Renal cortex interstitium (tissue), 11 donors: ENCODE data around the gene MAPKAP1. TPM values are rescaled to one million over a fixed set of nuclear protein-coding genes. Genes with fewer than 3 reads are reported as not detected.

Experiments used
- DNase-seq, 11 donors: peaks; one replicate each; pipeline ENCODE4 v3.0.0-alpha.2; 2013; ENCODE audit warnings: low read depth in 9 of 11, low spot score in 4 of 11; ENCODE audit errors: extremely low read depth in 1 of 11
- polyA plus RNA-seq, 3 donors: library from polyadenylated mRNA; unstranded; fragments of 120-200 nt; gene quantifications; one replicate each; pipeline ENCODE4 v1.2.1, GENCODE V29; 2013; ENCODE audit not compliant: insufficient read length in 3 of 3

The MAPKAP1 gene
- polyA plus RNA-seq, 3 donors: 65.3 to 77.1 (median 71.6) TPM

DNA sequence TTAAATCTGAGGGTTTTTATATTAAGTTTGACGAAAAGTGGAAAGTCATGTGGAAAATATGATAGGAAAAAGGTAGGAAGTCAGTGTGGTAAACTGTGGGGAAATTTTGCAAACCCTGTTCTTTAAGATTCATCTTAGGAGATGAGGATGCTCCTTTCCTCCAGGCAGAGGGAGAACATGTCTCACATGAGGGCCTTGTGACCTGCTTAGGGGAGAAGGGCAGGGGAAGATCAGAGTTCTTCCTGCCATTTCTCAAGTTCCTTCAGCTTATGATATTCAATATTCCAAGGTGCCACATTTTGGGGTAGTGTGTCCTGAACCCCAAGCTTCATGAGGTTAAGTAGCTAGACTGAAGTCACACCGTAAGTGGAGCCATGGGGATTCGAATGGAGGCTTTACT lies 53.7 kb downstream of the MAPKAP1 start:
- no peak for DNase-seq

DNA sequence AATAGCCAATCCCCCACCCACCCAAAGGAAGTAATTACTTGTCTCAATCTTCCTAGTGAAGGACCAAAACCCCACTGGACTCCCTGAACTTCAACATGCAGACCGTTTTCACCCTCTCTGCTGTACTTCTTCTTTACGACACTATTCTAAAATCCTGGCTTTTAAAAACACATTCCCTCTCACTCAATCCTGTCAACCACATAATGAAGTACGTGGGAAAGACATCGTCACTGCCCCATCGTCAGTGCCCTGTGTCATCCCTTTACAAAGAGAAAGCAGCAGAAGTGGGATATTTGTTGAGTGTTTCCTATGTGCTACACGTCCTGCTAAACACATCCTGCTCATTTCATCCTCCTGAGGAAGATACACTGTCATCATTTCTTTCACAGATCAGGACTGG lies 54.2 kb downstream of the MAPKAP1 start:
- no peak for DNase-seq

DNA sequence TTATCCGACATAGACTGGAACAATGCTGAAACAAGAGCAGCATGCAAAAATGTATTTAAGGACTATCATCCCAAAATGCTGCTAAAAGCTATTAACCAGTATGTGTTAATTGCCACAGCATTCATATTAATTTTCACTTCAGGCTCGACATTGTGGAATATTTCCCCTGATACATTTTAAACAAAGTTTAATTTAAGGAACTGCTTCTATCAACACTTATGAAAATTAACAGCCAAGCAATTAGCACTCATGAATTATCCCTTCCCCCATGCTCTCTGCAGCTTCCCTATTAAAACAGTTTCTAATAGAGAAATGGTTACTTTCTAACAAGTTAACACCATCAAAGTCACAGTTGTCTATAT lies 54.8 kb downstream of the MAPKAP1 start:
- DNase-seq: no peak

DNA sequence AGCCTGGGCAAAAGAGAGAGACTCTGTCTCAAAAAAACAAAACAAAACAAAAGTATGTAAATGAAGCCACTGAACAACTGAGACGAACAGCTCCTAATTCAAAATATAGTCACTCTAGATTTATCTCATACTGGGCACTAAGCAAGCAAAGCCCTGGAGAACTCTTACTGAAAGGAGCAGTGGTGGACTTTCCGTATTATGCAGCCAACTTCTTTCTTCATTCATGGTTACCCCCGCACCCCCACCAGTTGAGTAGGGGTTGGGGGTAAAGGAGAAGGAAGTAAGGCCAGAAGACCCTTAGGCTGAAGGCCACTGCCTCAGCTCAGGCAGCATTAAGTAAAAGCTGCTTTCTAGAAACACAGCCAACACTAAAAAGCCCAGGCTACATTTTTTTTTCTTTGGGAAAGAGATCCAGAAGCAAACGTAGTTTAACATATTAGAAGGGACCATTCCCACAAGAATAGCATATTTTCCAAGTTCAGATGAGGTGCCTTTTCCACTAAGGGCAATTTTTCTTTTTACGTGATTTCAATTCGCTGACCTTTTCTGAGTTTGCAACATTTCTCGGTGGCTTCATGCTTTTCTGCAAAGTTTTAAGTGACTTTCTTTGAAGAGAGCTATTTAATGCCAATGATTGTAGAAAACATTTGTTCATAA lies 55.3 kb downstream of the MAPKAP1 start:
- no peak for DNase-seq

DNA sequence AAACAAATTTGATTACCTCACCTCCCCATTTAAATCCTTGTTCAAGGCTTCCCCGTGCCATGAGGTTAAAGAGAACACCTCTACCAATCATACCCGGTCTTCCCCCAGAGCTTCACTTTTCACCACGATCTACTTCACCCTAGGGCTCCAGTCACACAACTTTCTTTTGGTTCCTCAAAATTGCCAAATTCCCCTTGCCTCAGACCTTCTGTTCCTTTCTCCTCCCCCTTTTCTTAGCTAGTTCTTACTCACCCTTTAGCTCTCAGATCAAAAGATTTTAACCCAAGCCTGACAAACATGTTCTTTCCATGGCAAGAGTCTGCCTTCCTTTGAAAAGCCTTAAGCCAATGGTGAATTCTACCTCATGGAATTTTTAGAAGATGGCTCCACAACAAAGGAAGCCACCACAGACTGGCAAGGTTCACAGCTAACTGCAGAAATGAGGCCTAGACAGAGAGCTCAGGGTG lies 56.7 kb downstream of the MAPKAP1 start:
- no peak for DNase-seq

DNA sequence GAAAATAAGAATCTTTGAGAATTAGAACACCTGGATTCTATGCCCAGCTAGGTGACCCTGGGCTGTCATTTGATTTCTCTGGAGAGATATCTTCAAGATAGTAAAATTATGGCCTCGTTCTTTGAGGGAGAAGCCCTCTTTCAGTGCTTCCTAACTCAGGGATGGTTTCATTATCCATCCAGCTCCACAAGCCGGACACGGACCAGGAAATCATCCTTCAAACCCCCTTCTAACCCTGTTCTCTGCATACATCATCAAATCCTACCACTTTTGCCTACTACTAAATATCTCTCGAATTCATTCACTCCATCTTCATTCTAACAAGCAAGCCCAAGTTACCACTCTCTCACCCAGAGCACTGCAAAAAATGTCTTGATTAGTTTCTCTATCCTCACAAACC lies 57.2 kb downstream of the MAPKAP1 start:
- no peak for DNase-seq

DNA sequence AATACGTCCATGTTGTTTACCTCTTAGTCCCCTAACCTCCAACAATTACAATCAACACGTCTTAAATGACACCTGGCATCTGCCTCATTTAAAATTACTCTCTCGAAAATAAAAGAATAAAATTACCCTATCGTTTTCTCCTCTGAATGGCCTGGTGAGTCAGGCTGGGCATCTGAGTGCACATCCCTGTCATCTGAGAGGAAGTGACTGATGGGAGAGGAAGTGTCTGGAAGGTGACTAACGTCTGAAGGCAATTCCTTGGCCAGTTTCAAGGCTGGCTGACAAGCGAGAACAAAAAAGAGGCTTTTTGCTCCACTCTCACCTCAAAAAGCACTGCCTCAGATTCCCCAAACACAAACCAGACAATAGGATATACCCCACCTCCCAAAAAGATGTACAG lies 57.7 kb downstream of the MAPKAP1 start:
- no peak for DNase-seq

DNA sequence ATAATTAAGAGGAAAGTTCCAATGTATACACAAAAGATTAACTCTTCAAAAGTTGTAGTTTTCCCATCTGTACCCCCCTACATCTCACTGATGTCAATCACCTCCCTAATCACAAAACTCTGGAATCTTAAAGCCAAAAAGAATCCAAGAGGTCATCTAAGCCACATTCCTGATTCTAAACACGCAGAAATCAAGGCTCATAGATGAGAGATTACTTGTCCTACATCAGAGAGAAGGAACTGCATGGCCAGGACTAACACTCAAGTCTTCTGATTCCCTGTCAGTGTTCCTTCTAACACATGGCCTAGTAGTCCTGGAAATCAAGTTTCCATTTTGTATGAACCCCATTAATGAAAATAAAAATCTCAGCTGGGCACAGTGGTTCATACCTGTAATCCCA lies 58.7 kb downstream of the MAPKAP1 start:
- no peak for DNase-seq

DNA sequence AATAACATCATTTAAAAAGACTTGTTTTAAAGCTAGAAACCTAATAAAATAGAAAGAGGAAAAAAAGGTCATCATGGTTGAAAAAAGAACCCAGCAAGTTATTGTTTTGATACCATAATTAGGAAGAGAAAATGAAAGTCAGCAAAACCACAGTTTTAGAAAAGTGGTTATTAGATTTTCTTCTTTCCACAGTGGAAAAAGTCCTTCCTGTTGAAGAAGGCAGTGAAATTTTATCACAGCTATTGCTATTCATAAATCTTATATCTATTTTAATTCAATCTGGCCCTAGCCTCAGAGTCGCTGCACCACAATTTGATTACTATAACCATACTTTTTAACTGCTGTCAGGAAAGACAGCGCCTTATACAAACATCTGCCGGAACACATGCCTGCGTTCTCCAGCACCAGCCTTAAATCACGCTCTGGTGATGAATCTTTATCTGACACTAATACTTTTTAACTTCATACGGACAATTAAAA lies 60.3 kb downstream of the MAPKAP1 start:
- DNase-seq: peak in 2 of 11 donors; percentile 11 to 25

DNA sequence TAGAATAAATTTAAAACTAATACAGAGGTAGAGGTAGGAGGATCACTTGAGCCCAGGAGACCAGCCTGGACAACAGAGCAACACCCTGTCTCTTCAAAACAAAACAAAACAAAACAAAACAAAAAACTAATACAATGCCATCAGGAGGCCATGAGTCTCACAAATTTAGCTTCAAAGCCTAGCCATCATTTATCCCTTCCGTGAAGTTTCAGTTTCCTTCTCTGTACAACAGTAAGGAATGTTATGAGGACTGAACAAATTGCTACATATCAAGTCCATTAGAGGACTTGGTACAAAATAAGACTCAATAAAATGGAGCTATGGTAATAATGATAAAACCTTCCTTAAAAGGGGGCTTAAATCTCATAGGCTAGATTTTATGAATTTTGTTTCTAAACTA lies 60.8 kb downstream of the MAPKAP1 start:
- DNase-seq: no peak

DNA sequence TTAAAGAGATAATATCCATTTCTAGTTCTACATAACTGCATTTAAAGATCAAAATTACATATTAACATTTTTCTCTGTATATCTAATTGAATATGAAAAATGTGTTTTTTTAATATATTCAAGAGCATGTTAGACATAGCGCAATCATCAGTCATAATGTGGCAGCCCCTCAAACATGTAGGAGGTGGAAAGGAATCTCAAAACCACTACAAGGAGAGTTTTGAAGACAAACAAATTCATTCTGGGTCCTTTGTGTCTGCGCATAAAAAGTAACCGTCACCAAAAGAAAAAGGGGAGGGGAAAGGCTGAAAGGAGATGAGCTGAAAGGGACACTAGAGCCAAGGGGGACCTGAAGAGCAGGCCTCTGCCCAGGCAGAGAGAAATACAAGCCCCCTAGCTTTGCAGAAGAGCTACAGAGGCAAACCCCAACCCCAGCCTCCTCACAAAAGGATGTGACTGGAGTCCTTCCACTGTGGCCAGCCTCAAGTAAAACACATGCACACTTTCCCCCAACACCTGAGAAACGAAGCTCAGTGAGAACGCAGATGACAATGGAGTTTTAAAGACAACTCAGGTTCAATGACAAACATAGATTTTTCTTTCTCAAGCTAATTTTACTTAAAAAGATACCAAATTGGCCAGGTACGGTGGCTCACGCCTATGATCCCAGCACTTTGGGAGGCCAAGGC lies 62.0 kb downstream of the MAPKAP1 start:
- no peak for DNase-seq

DNA sequence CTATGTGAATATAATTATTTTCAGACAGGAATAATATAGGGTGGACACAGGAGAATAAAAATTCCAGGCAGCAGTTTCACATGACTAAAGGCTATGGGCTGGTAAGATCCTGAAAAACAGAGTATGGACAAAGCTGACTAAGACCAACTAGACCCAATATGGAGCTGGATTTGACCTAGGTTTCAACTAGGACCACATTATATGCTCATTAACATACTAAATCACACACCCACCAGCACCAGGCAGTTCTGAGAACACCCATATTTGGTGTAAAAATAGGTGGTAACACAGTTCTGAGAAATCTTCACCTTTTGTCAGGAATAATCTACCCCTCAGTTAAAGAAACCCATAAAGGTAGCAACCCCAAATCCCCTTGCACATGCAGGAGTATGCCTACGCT lies 64.7 kb downstream of the MAPKAP1 start:
- DNase-seq: no peak

DNA sequence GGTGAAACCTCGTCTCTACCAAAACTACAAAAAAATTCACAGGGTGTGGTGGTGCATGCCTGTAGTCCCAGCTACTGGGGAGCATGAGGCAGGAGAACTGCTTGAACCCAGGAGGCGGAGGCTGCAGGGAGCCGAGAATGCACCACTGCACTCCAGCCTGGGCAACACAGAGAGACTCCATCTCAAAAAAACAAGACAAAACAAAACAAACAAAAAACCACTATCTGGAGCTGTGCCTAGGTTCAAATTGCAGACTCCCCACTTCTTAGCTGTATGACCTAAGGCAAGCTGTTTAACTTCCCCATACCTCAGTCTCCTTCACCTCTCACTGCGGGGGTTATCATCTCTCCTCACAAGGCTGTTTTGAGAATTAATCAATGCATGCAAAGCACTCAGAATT lies 68.0 kb downstream of the MAPKAP1 start:
- no peak for DNase-seq

DNA sequence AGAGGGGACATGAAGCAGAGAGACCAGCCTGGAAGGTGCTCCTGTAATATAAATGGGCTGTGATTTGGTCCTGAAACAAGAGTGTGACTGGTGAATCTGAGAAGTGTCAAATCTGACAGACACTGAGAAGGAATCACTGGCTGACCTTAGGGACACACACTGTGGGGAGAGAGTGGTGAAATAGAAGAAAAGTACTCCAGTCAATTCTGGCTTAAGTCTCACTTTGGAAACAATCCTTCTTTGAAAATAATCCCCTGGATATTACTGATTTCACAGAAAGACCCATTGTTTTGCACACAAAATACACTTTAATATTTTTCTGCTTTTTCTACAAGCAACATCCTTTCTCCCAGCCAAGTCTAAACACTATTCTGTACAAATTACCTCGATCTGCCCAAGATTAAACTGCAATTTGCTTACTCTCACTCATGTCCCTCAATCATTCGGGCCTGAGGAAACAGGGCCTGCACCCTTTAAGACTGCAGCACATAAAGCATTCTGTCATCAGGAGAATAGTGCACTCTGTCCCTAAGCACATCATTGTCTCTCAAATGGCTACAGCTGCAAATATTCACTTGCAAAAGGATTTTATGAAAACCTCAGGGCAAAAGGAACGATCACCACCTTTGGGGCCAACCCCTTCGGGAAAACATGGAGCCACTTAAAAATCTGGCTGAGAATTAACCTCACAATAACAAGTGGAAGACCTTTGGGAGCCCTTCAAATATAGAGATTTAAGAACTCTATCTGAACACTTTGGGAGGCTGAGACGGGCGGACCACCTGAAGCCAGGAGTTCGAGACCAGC lies 68.6 kb downstream of the MAPKAP1 start:
- DNase-seq: no peak

DNA sequence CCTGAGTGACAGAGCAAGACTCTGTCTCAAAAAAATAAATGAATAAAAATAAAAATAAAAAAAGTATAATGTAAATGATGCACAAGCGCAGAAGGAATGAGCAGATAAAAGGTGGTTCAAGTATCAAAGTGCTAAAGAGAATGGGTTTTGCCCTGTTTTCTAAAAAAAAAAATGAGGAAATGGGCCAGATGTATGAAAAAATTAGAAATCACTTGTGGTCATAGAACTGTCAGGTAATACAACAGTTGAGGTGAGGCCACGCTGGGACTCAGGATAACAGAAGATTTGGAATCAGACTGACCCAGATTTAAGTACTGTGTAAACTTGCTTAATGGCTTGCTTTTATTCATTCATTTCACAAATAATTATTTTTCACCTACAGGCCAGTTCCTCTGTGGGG lies 69.8 kb downstream of the MAPKAP1 start:
- no peak for DNase-seq

DNA sequence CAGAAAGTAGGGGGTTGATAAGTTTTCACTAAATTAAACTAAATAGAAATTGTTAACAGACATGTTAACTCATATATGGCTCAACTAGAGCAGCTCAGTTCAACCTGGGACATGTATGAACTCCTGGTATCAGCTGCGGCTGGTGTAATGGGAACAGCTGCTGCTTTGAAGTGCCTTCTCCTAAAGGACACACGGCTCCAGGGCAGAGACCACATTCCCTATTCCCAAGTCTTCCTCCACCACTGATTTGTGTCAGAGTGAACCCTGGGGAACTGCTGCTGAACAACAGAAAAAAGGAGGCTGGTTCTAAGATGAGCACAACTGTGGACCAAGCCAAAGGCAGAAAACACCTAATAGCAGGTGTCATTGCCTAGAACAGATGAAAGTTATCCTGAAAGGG lies 71.1 kb downstream of the MAPKAP1 start:
- DNase-seq: no peak

DNA sequence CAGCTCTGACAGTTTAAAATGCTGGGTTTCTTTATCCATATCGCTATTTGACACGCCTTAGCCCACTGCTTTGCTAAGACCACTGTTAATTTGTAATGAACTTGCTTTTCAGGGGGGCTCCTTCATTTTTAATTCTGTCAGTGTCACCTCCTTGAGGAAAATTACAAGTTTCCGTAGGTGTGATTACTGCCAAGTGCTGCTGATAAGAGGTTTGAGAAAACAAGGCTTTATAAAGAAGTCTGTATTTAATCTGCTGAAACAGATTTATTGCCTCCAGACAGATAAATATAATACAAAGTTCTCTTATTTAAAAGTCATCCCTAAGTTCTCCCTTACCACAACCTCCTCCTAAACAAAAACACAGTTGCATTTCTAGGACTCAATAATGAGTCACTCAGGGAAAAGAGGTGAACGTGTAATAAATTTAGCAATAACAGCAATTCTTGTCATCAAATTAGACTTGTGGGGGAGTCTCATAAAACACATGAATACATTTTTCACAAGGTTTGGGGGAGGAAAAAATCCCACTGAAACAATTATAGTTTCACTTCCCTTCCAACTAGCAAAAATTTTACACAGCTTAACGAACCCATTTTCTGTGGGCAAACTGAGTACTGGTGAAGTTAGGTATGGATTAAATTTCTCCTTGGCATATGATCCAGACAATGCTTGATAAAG lies 72.8 kb downstream of the MAPKAP1 start:
- no peak for DNase-seq

DNA sequence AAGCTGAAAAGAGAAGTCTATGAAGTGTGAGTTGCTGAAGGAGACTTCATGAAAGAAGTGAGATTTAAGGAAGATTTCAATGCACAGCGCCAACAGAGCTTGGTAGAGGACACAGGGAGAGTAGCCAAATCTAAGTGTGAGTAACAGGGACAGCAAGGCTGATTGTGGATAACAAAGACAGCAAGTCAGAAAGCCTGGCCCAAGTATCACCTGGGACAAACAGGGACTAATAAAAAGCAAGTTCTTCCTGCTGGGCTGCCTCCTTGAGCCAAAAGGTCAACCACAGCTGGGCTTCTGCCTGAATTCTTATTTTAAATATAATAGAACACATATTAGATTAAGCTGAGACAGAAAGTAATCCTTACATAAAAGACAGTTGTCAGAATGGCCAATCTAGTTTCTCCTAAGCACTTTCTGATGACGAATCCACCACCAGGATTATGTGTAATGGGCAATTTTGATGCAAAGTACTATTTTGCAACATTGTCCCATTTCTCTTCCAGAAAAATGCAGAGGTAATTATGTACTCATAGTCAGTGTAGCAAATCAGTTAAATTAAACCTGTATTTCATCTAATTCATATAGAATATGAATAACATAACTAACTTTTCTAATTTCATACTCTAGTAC lies 73.8 kb downstream of the MAPKAP1 start:
- DNase-seq: no peak
